Astrocyte of the cerebellum (primary cell): ENCODE data around the gene BTRC.
"Not testable (repeated sequence)": the region's sequence is repeated elsewhere in the genome, so short reads cannot be mapped to it uniquely, and the experiment has no call there.

Experiments used
- DNase-seq: peaks from one replicate; pipeline ENCODE4 v3.0.0-alpha.2; 2011; ENCODE audit warnings: low read depth
- H3K4me3 ChIP-seq: 2 replicates; pipeline ENCODE4 v1.5.1; 2011; ENCODE audit warnings: mild to moderate bottlenecking, low read depth, low read length, moderate library complexity
- in situ Hi-C: cut with HindIII; loops from 2 replicates; pipeline ENCODE4 v1.10.0; 2017; ENCODE audit warnings: low sequenced_read_pairs
- TF ChIP-seq, protein P1 (sequence below): IDR thresholded peaks from 2 replicates; pipeline ENCODE4 v1.5.1; 2012; ENCODE audit warnings: low read length, low read depth, moderate library complexity, mild to moderate bottlenecking; ENCODE audit errors: missing control alignments

BTRC gene

GRCh38 chr10:101403161-101403560 is 49.2 kb downstream of the BTRC start:
- TF ChIP-seq, protein P1, sequence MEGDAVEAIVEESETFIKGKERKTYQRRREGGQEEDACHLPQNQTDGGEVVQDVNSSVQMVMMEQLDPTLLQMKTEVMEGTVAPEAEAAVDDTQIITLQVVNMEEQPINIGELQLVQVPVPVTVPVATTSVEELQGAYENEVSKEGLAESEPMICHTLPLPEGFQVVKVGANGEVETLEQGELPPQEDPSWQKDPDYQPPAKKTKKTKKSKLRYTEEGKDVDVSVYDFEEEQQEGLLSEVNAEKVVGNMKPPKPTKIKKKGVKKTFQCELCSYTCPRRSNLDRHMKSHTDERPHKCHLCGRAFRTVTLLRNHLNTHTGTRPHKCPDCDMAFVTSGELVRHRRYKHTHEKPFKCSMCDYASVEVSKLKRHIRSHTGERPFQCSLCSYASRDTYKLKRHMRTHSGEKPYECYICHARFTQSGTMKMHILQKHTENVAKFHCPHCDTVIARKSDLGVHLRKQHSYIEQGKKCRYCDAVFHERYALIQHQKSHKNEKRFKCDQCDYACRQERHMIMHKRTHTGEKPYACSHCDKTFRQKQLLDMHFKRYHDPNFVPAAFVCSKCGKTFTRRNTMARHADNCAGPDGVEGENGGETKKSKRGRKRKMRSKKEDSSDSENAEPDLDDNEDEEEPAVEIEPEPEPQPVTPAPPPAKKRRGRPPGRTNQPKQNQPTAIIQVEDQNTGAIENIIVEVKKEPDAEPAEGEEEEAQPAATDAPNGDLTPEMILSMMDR: no peak
- no peak for DNase-seq
- no peak overlapping the region for H3K4me3 ChIP-seq
- in situ Hi-C loops: no loop called here

- no peak for DNase-seq
- TF ChIP-seq, protein P1: no peak
- H3K4me3 ChIP-seq: no peak overlapping the region
- in situ Hi-C loops: no loop called here
These were observed 51.0 kb downstream of the BTRC start for GRCh38 chr10:101405001-101405400.

DNA sequence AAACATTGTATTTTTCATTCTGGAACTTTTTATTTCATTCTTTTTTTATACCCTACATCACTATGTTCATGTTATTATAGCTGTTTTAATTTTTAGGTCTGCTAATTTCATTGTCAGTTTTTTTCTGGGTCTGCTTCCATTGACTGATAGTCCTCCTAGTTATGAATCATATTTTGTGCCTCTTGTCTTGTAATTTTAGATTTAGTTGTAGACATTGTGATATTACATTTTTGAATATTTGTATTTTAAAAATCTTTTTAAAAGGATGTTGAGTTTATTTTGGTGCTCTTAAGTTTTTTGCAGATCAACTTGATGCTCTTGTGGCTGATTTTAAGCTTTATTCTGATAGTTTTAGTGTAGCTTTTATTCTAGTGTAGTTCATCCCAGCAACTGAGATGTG is 57.6 kb downstream of the BTRC start:
- no peak overlapping the region for H3K4me3 ChIP-seq
- DNase-seq: no peak
- TF ChIP-seq, protein P1: no peak
- in situ Hi-C loops: no loop called here

GRCh38 chr10:101414034-101414433 is 60.1 kb downstream of the BTRC start:
- in situ Hi-C loops: no loop called here
- DNase-seq: no peak
- H3K4me3 ChIP-seq: no peak overlapping the region
- TF ChIP-seq, protein P1: no peak

DNA sequence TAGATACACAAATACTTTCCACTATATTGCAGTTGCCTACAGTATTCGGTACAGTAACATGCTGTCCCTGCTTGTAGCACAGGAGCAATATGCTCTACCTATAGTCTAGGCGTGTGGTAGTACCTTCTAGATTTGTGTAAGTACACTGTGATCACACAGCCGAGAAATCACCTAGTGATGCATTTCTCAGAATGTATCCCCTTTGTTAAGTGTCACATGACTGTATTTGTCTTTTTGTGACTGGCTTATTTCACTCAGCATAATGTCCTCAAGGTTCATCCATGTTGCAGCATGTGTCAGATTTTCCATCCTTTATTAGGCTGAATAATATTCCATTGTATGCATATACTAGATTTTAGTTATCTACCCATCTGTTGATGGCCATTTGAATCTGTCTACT is 61.9 kb downstream of the BTRC start:
- in situ Hi-C loops: no loop called here
- no peak for DNase-seq
- TF ChIP-seq, protein P1: no peak
- H3K4me3 ChIP-seq: no peak overlapping the region

GRCh38 chr10:101421967-101422366 is 68.0 kb downstream of the BTRC start:
- DNase-seq, H3K4me3 ChIP-seq, in situ Hi-C loops: not testable (repeated sequence)

DNA sequence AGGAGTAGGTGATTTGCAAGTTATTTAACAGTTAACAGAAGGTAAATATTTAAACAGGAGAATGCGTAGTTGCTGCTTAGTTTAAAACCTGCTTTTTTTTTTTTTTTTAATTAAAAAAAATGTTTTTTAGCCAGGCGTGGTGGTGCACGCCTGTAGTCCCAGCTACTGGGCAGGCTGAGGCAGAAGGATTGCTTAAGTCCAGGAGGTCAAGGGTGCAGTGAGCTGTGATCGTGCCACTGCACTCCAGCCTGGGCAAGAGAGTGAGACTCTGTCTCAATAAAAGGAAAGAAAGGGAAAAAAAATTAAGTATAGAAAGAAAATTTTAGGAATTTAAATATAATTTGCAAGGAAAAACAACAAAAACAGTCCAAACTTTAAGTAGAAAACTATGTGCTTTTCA is 71.6 kb downstream of the BTRC start:
- in situ Hi-C loops: no loop called here
- no peak overlapping the region for H3K4me3 ChIP-seq
- no peak for DNase-seq
- TF ChIP-seq, protein P1: no peak
